ENCODE data around the gene UBTD2.
"Not testable (repeated sequence)": the region's sequence is repeated elsewhere in the genome, so short reads cannot be mapped to it uniquely, and the experiment has no call there.

Gene UBTD2

GRCh38 chr5:172283020-172283861 is at the start of gene UBTD2:
TSS of gene UBTD2 (minus strand) at chr5:172283764. CDS start at chr5:172283665, 99 bp downstream.
- peak; percentile 83 for DNase-seq

- DNase-seq: not testable (repeated sequence)
Measured at GRCh38 chr5:172326901-172327300, 43.3 kb upstream of the UBTD2 start.

GRCh38 chr5:172325452-172325851 is 41.9 kb upstream of the UBTD2 start:
- DNase-seq: no peak

- no peak for DNase-seq
Measured at GRCh38 chr5:172322028-172322965, 38.7 kb upstream of the UBTD2 start.

GRCh38 chr5:172321593-172321992 is 38.0 kb upstream of the UBTD2 start:
- DNase-seq: no peak

GRCh38 chr5:172319708-172320441 is 36.3 kb upstream of the UBTD2 start:
- no peak for DNase-seq

GRCh38 chr5:172315587-172316493 is 32.3 kb upstream of the UBTD2 start:
- no peak for DNase-seq

GRCh38 chr5:172313915-172314314 is 30.4 kb upstream of the UBTD2 start:
- DNase-seq: no peak

- DNase-seq: no peak
Measured at GRCh38 chr5:172312286-172312685, 28.7 kb upstream of the UBTD2 start.

GRCh38 chr5:172311605-172312004 is 28.0 kb upstream of the UBTD2 start:
- no peak for DNase-seq

- no peak for DNase-seq
Measured at GRCh38 chr5:172311026-172311425, 27.5 kb upstream of the UBTD2 start.

- DNase-seq: no peak
Measured at GRCh38 chr5:172305380-172305779, 21.8 kb upstream of the UBTD2 start.

GRCh38 chr5:172303572-172304335 is 20.2 kb upstream of the UBTD2 start:
- no peak for DNase-seq

GRCh38 chr5:172303162-172303561 is 19.6 kb upstream of the UBTD2 start:
- no peak for DNase-seq

GRCh38 chr5:172302047-172302710 is 18.6 kb upstream of the UBTD2 start:
- DNase-seq: no peak

GRCh38 chr5:172299916-172300439 is 16.4 kb upstream of the UBTD2 start:
- no peak for DNase-seq

GRCh38 chr5:172294831-172295230 is 11.3 kb upstream of the UBTD2 start:
- DNase-seq: no peak

- DNase-seq: no peak
Measured at GRCh38 chr5:172293745-172294342, 10.3 kb upstream of the UBTD2 start.

GRCh38 chr5:172293054-172293744 is 9.6 kb upstream of the UBTD2 start:
- DNase-seq: peak; percentile 80
